H9 (cell line): ENCODE measurements around the gene MAP3K20. TPM values are rescaled to one million over a fixed set of nuclear protein-coding genes. Genes with fewer than 3 reads are reported as not detected.

Experiments used
- DNase-seq: peaks from one replicate; pipeline ENCODE4 v3.0.0-alpha.2; 2017
- H2AFZ ChIP-seq: one replicate; pipeline ENCODE4 v1.6.1; 2013; ENCODE audit warnings: mild to moderate bottlenecking, low read length, control low read depth, moderate library complexity
- H2AK5ac ChIP-seq: 2 replicates; pipeline ENCODE4 v1.6.1; 2013; ENCODE audit warnings: low read length, control low read depth, mixed read lengths; ENCODE audit not compliant: insufficient read length
- H2BK120ac ChIP-seq: one replicate; pipeline ENCODE4 v1.6.1; 2013; ENCODE audit warnings: low read depth, mild to moderate bottlenecking, low read length, control low read depth, inconsistent platforms; ENCODE audit not compliant: poor library complexity, severe bottlenecking
- H2BK12ac ChIP-seq: 2 replicates; pipeline ENCODE4 v1.6.1; 2013; ENCODE audit warnings: low read length, control low read depth, mixed read lengths, low read depth; ENCODE audit not compliant: insufficient read length
- H2BK15ac ChIP-seq: 2 replicates; pipeline ENCODE4 v1.6.1; 2013; ENCODE audit warnings: low read depth, low read length, control low read depth
- H2BK20ac ChIP-seq: one replicate; pipeline ENCODE4 v1.6.1; 2013; ENCODE audit warnings: low read depth, mild to moderate bottlenecking, low read length, control low read depth, inconsistent platforms; ENCODE audit not compliant: poor library complexity, severe bottlenecking
- H2BK5ac ChIP-seq: 2 replicates; pipeline ENCODE4 v1.6.1; 2013; ENCODE audit warnings: low read length, control low read depth, mixed read lengths; ENCODE audit not compliant: insufficient read length
- H3K14ac ChIP-seq: 2 replicates; pipeline ENCODE4 v1.6.1; 2013; ENCODE audit warnings: low read length, control low read depth; ENCODE audit not compliant: insufficient read depth
- H3K18ac ChIP-seq: 2 replicates; pipeline ENCODE4 v1.6.1; 2013; ENCODE audit warnings: low read depth, mild to moderate bottlenecking, mixed read lengths, low read length, control low read depth; ENCODE audit not compliant: insufficient read length
- H3K23ac ChIP-seq: 2 replicates; pipeline ENCODE4 v1.6.1; 2013; ENCODE audit warnings: low read length, control low read depth, mixed read lengths, low read depth; ENCODE audit not compliant: insufficient read length
- H3K23me2 ChIP-seq: 2 replicates; pipeline ENCODE4 v1.6.1; 2013; ENCODE audit warnings: low read depth, mild to moderate bottlenecking, mixed read lengths, low read length, control low read depth; ENCODE audit not compliant: insufficient read length, poor library complexity, severe bottlenecking
- H3K27ac ChIP-seq: 2 replicates; pipeline ENCODE4 v1.5.1; 2013; ENCODE audit warnings: low read length, control low read depth, mixed read lengths, low read depth; ENCODE audit not compliant: insufficient read length
- H3K27me3 ChIP-seq: 2 replicates; pipeline ENCODE4 v1.6.1; 2013; ENCODE audit warnings: low read length, control low read depth, inconsistent platforms; ENCODE audit not compliant: insufficient read depth
- H3K4ac ChIP-seq: 2 replicates; pipeline ENCODE4 v1.6.1; 2013; ENCODE audit warnings: low read depth, mild to moderate bottlenecking, control low read depth, inconsistent platforms, low read length, moderate library complexity
- H3K4me1 ChIP-seq: 2 replicates; pipeline ENCODE4 v1.6.1; 2013; ENCODE audit warnings: low read length, control low read depth, inconsistent platforms; ENCODE audit not compliant: insufficient read depth
- H3K4me2 ChIP-seq: 2 replicates; pipeline ENCODE4 v1.6.1; 2013; ENCODE audit warnings: low read length, control low read depth, mixed read lengths; ENCODE audit not compliant: insufficient read length, insufficient read depth
- H3K56ac ChIP-seq: 2 replicates; pipeline ENCODE4 v1.6.1; 2013; ENCODE audit warnings: low read depth, mild to moderate bottlenecking, mixed read lengths, low read length, control low read depth; ENCODE audit not compliant: insufficient read length
- H3K79me1 ChIP-seq: 2 replicates; pipeline ENCODE4 v1.6.1; 2013; ENCODE audit warnings: low read depth, mild to moderate bottlenecking, moderate library complexity, low read length, control low read depth, inconsistent platforms; ENCODE audit not compliant: insufficient read depth, poor library complexity, severe bottlenecking
- H3K79me2 ChIP-seq: 2 replicates; pipeline ENCODE4 v1.6.1; 2013; ENCODE audit warnings: low read length, control low read depth, inconsistent platforms; ENCODE audit not compliant: insufficient read depth
- H3K9ac ChIP-seq: 2 replicates; pipeline ENCODE4 v1.6.1; 2013; ENCODE audit warnings: low read length, control low read depth, mixed read lengths; ENCODE audit not compliant: insufficient read length; ENCODE audit errors: extremely low read depth
- H3K9me3 ChIP-seq: one replicate; pipeline ENCODE4 v1.6.1; 2013; ENCODE audit warnings: low read depth, low read length, inconsistent platforms; ENCODE audit not compliant: control insufficient read depth
- H3T11ph ChIP-seq: one replicate; pipeline ENCODE4 v1.6.1; 2013; ENCODE audit warnings: mild to moderate bottlenecking, low read length, control low read depth, inconsistent platforms
- H4K20me1 ChIP-seq: one replicate; pipeline ENCODE4 v1.6.1; 2013; ENCODE audit not compliant: control insufficient read depth, insufficient read length, insufficient read depth
- H4K5ac ChIP-seq: 2 replicates; pipeline ENCODE4 v1.6.1; 2013; ENCODE audit warnings: low read depth, mild to moderate bottlenecking, mixed read lengths, low read length, control low read depth; ENCODE audit not compliant: insufficient read length
- H4K8ac ChIP-seq: replicated peaks from 2 replicates; pipeline ENCODE4 v1.6.1; 2013; ENCODE audit warnings: low read length, control low read depth, mixed read lengths, low read depth; ENCODE audit not compliant: insufficient read length
- H4K91ac ChIP-seq: 2 replicates; pipeline ENCODE4 v1.6.1; 2013; ENCODE audit warnings: low read depth, mild to moderate bottlenecking, moderate library complexity, mixed read lengths, low read length, control low read depth; ENCODE audit not compliant: insufficient read length
- H3K27ac Mint-ChIP-seq, 3 experiments: 2 replicates in 2 of 3; 3 replicates in 1 of 3; pipeline ENCODE4 v1.8.0; 2020 to 2021; ENCODE audit warnings: mixed read lengths in 3 of 3, mild to moderate bottlenecking in 1 of 3, moderate library complexity in 1 of 3
- H3K27me3 Mint-ChIP-seq: 2 replicates; pipeline ENCODE4 v1.8.0; 2021; ENCODE audit warnings: low read depth, mild to moderate bottlenecking, moderate library complexity, mixed read lengths
- H3K36me3 Mint-ChIP-seq, 3 experiments: 2 replicates in 2 of 3; 3 replicates in 1 of 3; pipeline ENCODE4 v1.8.0; 2020 to 2021; ENCODE audit warnings: low read depth in 3 of 3, mixed read lengths in 3 of 3; ENCODE audit not compliant: insufficient read depth in 1 of 3
- H3K4me1 Mint-ChIP-seq, 2 experiments: 2 replicates each; pipeline ENCODE4 v1.8.0; 2020; ENCODE audit warnings: mixed read lengths in 2 of 2
- H3K4me3 Mint-ChIP-seq, 2 experiments: 2 replicates in 1 of 2; 3 replicates in 1 of 2; pipeline ENCODE4 v1.8.0; 2020 to 2021; ENCODE audit warnings: mild to moderate bottlenecking in 2 of 2, mixed read lengths in 2 of 2, moderate library complexity in 1 of 2
- H3K9me3 Mint-ChIP-seq, 2 experiments: 2 replicates in 1 of 2; 3 replicates in 1 of 2; pipeline ENCODE4 v1.8.0; 2020; ENCODE audit warnings: mild to moderate bottlenecking in 2 of 2, mixed read lengths in 2 of 2, moderate library complexity in 1 of 2
- whole genome bisulfite sequencing: extraction: QIAGEN DNeasy Blood & Tissue Kit; methylation state at CpG from one replicate; pipeline ENCODE4 v1.1.7; 2013; ENCODE audit warnings: missing lambda C conversion rate, low lambda C conversion rate, mixed read lengths; ENCODE audit not compliant: insufficient read length; ENCODE audit errors: extremely low coverage; 5-methylcytosine and 5-hydroxymethylcytosine counted together
- total RNA-seq: library from RNA; stranded (reverse); gene quantifications from 2 replicates; pipeline ENCODE4 v1.2.1, GENCODE V29; 2021
- TF ChIP-seq, protein P1 (sequence below): fragments of 200-600 bp; sonication (generic); conservative IDR thresholded peaks from 3 replicates; pipeline ENCODE4 v1.8.0; 2021; ENCODE audit warnings: antibody characterized with exemption, mild to moderate bottlenecking

The MAP3K20 gene
- total RNA-seq, 1 experiment from 2014 or later = 8.7 TPM

DNA sequence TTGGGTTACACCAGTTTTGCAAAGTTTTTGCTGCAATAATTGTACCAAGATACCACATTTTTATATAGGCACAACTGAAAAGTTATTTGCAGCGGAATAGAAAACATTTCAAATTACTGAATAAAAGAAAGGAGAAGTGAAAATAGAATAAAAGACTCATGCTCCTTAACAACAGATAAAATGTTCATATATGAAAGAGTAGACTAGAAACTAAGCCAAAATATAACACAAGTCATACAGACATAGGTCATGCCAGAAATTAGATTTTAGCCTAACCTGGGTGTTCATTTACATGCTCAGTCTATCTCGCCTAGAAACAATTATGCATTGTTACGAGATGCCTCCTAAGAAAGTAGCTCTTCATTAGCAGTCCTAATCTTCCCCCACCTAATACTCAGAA, 16.4 kb upstream of the MAP3K20 start:
- Histone ChIP-seq H4K5ac (no peak overlapping the region), H4K20me1 (no peaks in the 10 kb centered on the region), H3K14ac (no peak overlapping the region), H4K91ac (no peak overlapping the region), H2BK12ac (no peak overlapping the region), H2BK5ac (no peak overlapping the region), H3K9me3 (no peaks in the 10 kb centered on the region), H3K23ac (no peak overlapping the region), H3K9ac (no peak overlapping the region), H3K79me1 (no peaks in the 10 kb centered on the region), H4K8ac (no peak overlapping the region), H3K79me2 (no peaks in the 10 kb centered on the region), H2BK15ac (no peak overlapping the region), H3K4me1 (no peaks in the 10 kb centered on the region), H3T11ph (no peak overlapping the region), H2AFZ (no peak overlapping the region), H3K27ac (no peak overlapping the region), H2BK20ac (no peak overlapping the region), H3K56ac (no peak overlapping the region), H3K27me3 (no peaks in the 10 kb centered on the region), H2BK120ac (no peak overlapping the region), H3K4me2 (no peak overlapping the region), H3K18ac (no peak overlapping the region), H3K4ac (no peak overlapping the region), H2AK5ac (no peak overlapping the region), H3K23me2 (no peaks in the 10 kb centered on the region)
- Mint-ChIP-seq H3K4me3 (no peak overlapping the region), H3K4me1 (peaks cover 7 to 8% of the 10 kb centered on the region in 2 experiments), H3K27me3 (peaks cover 9% of the 10 kb centered on the region; the same call in 1 of the 2 replicates), H3K36me3 (peaks cover 0 to 4% (median 0%) of the 10 kb centered on the region in 3 experiments; a peak in 1 of 7 replicates), H3K27ac (no peak overlapping the region), H3K9me3 (peaks cover 4 to 6% of the 10 kb centered on the region in 2 experiments)
- DNase-seq = no peak
- no CpG with 5 or more reads among the region's 3 CpGs for WGBS
- TF ChIP-seq, protein P1, sequence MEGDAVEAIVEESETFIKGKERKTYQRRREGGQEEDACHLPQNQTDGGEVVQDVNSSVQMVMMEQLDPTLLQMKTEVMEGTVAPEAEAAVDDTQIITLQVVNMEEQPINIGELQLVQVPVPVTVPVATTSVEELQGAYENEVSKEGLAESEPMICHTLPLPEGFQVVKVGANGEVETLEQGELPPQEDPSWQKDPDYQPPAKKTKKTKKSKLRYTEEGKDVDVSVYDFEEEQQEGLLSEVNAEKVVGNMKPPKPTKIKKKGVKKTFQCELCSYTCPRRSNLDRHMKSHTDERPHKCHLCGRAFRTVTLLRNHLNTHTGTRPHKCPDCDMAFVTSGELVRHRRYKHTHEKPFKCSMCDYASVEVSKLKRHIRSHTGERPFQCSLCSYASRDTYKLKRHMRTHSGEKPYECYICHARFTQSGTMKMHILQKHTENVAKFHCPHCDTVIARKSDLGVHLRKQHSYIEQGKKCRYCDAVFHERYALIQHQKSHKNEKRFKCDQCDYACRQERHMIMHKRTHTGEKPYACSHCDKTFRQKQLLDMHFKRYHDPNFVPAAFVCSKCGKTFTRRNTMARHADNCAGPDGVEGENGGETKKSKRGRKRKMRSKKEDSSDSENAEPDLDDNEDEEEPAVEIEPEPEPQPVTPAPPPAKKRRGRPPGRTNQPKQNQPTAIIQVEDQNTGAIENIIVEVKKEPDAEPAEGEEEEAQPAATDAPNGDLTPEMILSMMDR = no peak
